GM12891 (cell line): ENCODE data around the gene CEP350.

ENCODE experiments used
- PAX5 ChIP-seq: IDR thresholded peaks from 2 replicates; pipeline ENCODE4 v1.6.1; 2011; ENCODE audit warnings: low read length, moderate library complexity, mild to moderate bottlenecking; ENCODE audit not compliant: insufficient read depth, severe bottlenecking
- POLR2A ChIP-seq: IDR thresholded peaks from 2 replicates; pipeline ENCODE4 v1.6.1; 2011; ENCODE audit warnings: low read depth, low read length, control low read depth
- POLR2AphosphoS5 ChIP-seq: IDR thresholded peaks from 2 replicates; pipeline ENCODE4 v1.6.1; 2011; ENCODE audit warnings: low read depth, low read length, control low read depth
- POU2F2 ChIP-seq: IDR thresholded peaks from 2 replicates; pipeline ENCODE4 v1.6.1; 2011; ENCODE audit warnings: low read depth, mild to moderate bottlenecking, control low read depth, low read length, moderate library complexity
- SPI1 ChIP-seq: IDR thresholded peaks from 2 replicates; pipeline ENCODE4 v1.6.1; 2011; ENCODE audit warnings: low read depth, low read length, control low read depth
- TAF1 ChIP-seq: IDR thresholded peaks from 2 replicates; pipeline ENCODE4 v1.6.1; 2011; ENCODE audit warnings: low read depth, low read length, control low read depth

DNA sequence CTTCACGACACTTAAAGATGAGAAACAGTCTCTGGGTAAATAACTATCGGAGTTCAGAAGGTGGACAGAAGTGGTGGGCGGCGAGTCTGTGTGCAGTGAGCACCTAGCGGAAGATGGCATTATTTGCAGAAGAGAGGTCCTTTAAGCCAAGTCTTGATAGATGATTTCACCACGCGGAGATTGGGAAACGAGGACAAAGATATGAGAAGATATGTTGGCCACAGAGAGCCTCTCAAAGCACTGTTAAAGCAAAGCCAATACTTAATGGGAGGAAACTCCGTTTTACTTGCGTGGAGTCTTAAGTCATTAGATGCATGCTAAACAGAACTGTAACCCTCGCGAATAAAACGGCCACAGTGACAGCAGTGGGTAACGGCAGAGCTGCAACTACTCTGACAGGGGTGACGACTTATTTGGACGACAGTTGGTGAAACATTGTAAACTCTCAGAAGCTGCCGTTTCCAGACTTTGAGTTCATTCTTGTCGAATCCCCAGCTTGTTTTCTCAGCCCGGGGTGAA is 577 bp upstream of the CEP350 start:
- TF ChIP-seq POLR2A (no peak), POLR2AphosphoS5 (no peak; the same call in 1 of the 2 replicates), TAF1 (no peak), SPI1 (no peak), PAX5 (no peak), POU2F2 (no peak)
